Measurements from ENCODE around the gene DBH. TPM values are rescaled to one million over a fixed set of nuclear protein-coding genes. Genes with fewer than 3 reads are reported as not detected.

Gene DBH
- total and polyA plus RNA-seq, 10 of the 15 experiments (the other 5 are each of a cell fraction or from before 2014, with no cell fraction given) = not detected

DNA sequence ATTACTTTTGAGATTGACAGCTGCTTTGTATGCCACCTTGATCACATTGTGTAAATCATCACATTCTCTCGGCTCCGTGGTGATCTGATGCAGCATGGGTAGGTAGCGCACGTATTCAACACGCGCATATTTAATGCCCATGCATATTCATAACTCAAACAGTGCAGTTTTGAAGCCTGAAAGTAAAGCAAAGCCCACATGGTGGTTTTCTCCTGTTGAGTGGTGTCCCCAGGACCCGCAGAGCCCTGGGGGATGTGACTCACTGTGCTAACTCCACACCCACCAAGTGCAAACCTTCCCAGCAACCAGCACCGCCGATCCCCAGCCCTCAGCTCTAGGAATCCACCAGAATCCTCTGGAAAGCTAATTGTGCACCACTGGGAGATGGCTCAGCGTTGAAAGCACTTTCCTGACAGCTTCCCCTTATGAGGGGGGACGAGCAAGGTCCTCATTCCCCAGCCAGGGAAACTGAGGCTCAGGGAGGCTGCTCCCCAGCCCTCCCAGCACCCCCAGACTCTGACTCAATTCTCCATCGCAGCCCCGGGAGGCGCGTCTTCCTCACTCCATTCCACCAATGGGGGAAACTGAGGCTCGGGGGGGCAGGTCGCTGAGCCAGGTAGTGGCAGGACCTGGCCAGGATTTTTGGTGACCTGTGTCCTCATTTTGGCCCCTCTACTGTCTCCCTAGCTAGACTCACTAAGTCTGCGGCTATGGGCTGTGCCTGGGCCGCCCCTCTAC lies 55.6 kb downstream of the DBH start:
- no peak overlapping the region for H3K9ac ChIP-seq (ENCODE audit: control insufficient read depth, insufficient read depth, low read length)
- no peak for FAIRE-seq
- WGBS (ENCODE audit: insufficient coverage, insufficient replicate concordance, low lambda C conversion rate, missing lambda C conversion rate) = 41% methylated on average over 19 of the region's 19 CpGs
- no TSS peak for BruUV-seq (replicated peaks)
- no peak for ATAC-seq
- no peaks in the 10 kb centered on the region for H3K4me1 ChIP-seq (ENCODE audit: control insufficient read depth, insufficient read depth, low read length)
- no peak overlapping the region for H3K4me3 ChIP-seq
- ChIA-PET POLR2A (no interaction called here), SMC1A (ENCODE audit: uncharacterized antibody, unreplicated experiment) (no interaction called here), RAD21 (ENCODE audit: unreplicated experiment) (no interaction called here), CTCF (no interaction called here)
- no peaks in the 10 kb centered on the region for H4K20me1 ChIP-seq (ENCODE audit: control insufficient read depth, insufficient read depth)
- intact Hi-C loops (cut with micrococcal nuclease; ENCODE audit: unreplicated experiment) = no loop called here
- in situ Hi-C loops (cut with MboI) = no loop called here
- TF ChIP-seq CUX1 (IDR thresholded peaks at IDR 0.05; ENCODE audit: insufficient replicate concordance, low read depth, low read length) (no peak), ASH2L (IDR thresholded peaks at IDR 0.05; ENCODE audit: borderline replicate concordance, low read depth) (no peak), IRF3 (IDR thresholded peaks at IDR 0.05) (no peak), ZBED1 (IDR thresholded peaks at IDR 0.05; ENCODE audit: borderline replicate concordance) (no peak), NRF1 (conservative IDR thresholded peaks at IDR 0.05; ENCODE audit: low read depth, low read length) (no peak), MEF2B (IDR thresholded peaks at IDR 0.05; ENCODE audit: partially characterized antibody, poor library complexity, severe bottlenecking) (no peak), EZH2 (IDR thresholded peaks at IDR 0.05; ENCODE audit: borderline replicate concordance, control insufficient read depth, low read depth, low read length) (no peak), CEBPB (IDR thresholded peaks at IDR 0.05; ENCODE audit: borderline replicate concordance in 1 of 2, low read depth in 2 of 2, low read length in 2 of 2) (no peak), ESRRA (IDR thresholded peaks at IDR 0.05; ENCODE audit: low read length) (no peak)
- no peak for DNase-seq (ENCODE audit: low read depth, low spot score)
- H3K27me3 ChIP-seq (replicated peaks in 1 of 2; ENCODE audit: control insufficient read depth in 2 of 2, insufficient read depth in 2 of 2, low read length in 1 of 2) = no peaks in the 10 kb centered on the region; a peak in 1 of 4 replicates
- no peaks in the 10 kb centered on the region for H3K36me3 ChIP-seq (ENCODE audit: control insufficient read depth in 2 of 2, insufficient read depth in 2 of 2, low read length in 1 of 2)
- no peak overlapping the region for H3K4me2 ChIP-seq (ENCODE audit: control insufficient read depth, insufficient read depth)
- no peaks in the 10 kb centered on the region for H3K9me3 ChIP-seq (replicated peaks; ENCODE audit: control insufficient read depth, insufficient read depth, low read length)
- H2AFZ ChIP-seq (ENCODE audit: control insufficient read depth, low read depth, low read length) = no peak overlapping the region
- H3K27ac ChIP-seq (ENCODE audit: control insufficient read depth, insufficient read depth) = no peak overlapping the region
- no peaks in the 10 kb centered on the region for H3K79me2 ChIP-seq (ENCODE audit: control insufficient read depth, insufficient read depth, low read length)
